Nephron (organoid): Measurements from ENCODE around the gene KCNK6.
"Not testable (repeated sequence)": the region's sequence is repeated elsewhere in the genome, so short reads cannot be mapped to it uniquely, and the experiment has no call there.

Experiments used
- H3K27ac Mint-ChIP-seq, 3 experiments: 2 replicates each; pipeline ENCODE4 v1.8.0; 2020; ENCODE audit warnings: mixed read lengths in 3 of 3, mild to moderate bottlenecking in 2 of 3, moderate library complexity in 1 of 3
- H3K27me3 Mint-ChIP-seq: 2 replicates; pipeline ENCODE4 v1.8.0; 2021; ENCODE audit warnings: low read depth, mild to moderate bottlenecking, moderate library complexity, mixed read lengths
- H3K36me3 Mint-ChIP-seq: 2 replicates; pipeline ENCODE4 v1.8.0; 2020; ENCODE audit warnings: low read depth, mixed read lengths
- H3K4me1 Mint-ChIP-seq: 2 replicates; pipeline ENCODE4 v1.8.0; 2020; ENCODE audit warnings: mixed read lengths
- H3K4me3 Mint-ChIP-seq, 3 experiments: 2 replicates each; pipeline ENCODE4 v1.8.0; 2020; ENCODE audit warnings: mild to moderate bottlenecking in 3 of 3, mixed read lengths in 3 of 3, moderate library complexity in 2 of 3
- H3K9me3 Mint-ChIP-seq: 2 replicates; pipeline ENCODE4 v1.8.0; 2020; ENCODE audit warnings: mixed read lengths
- CTCF ChIP-seq, 3 experiments: fragments of 200-600 bp; sonication (generic); IDR thresholded peaks; one replicate each; pipeline ENCODE4 v1.5.0; 2021; ENCODE audit warnings: antibody characterized with exemption in 3 of 3; ENCODE audit not compliant: unreplicated experiment in 3 of 3

The KCNK6 gene

GRCh38 chr19:38361633-38362075 lies 42.0 kb downstream of the KCNK6 start:
- H3K4me1 Mint-ChIP-seq, result no peaks in the 10 kb centered on the region
- peak in 2 of 3 experiments; percentile 15 to 42 for TF ChIP-seq CTCF (IDR thresholded peaks at IDR 0.05; ENCODE audit: unreplicated experiment in 3 of 3)

GRCh38 chr19:38362076-38362945 lies 42.7 kb downstream of the KCNK6 start:
- no peaks in the 10 kb centered on the region for H3K36me3 Mint-ChIP-seq
- TF ChIP-seq CTCF (IDR thresholded peaks at IDR 0.05; ENCODE audit: unreplicated experiment in 3 of 3), result no peak

More at GRCh38 chr19:38361633-38362075, 42.0 kb downstream of the KCNK6 start:
- no peak overlapping the region for H3K27ac Mint-ChIP-seq
- H3K9me3 Mint-ChIP-seq, result no peaks in the 10 kb centered on the region
- peaks cover 70% of the 10 kb centered on the region for H3K27me3 Mint-ChIP-seq
- peak overlapping the region; percentile 85 to 86 (median 85) for H3K4me3 Mint-ChIP-seq
- H3K36me3 Mint-ChIP-seq, result no peaks in the 10 kb centered on the region

DNA sequence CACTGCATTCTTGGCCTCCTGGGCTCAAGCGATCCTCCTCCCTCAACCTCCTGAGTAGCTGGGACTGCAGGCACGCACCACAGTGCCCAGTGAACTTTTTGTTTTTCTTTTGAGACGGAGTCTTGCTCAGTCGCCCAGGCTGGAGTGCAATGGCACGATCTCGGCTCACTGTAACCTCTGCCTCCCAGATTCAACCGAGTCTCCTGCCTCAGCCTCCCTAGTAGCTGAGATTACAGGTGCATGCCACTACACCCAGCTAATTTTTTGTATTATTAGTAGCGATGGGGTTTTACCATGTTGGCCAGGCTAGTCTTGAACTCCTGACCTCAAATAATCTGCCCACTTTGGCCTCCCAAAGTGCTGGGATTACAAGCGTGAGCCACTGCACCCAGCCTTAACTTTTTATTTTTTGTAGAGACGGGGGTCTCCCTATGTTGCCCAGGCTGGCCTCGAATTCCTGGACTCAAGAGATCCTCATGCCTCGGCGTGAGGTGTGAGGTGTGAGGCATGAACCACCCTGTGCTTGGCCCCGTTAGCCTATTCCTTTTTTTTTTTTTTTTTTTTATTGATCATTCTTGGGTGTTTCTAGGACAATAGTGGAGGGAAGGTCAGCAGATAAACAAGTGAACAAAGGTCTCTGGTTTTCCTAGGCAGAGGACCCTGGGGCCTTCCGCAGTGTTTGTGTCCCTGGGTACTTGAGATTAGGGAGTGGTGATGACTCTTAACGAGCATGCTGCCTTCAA lies 43.5 kb downstream of the KCNK6 start:
- not testable (repeated sequence) for H3K36me3 Mint-ChIP-seq, H3K27ac Mint-ChIP-seq, H3K4me1 Mint-ChIP-seq, H3K9me3 Mint-ChIP-seq
- Mint-ChIP-seq H3K4me3 (peak overlapping the region; percentile 66 to 86 (median 70)), H3K27me3 (peaks cover 61% of the 10 kb centered on the region)

More at GRCh38 chr19:38362076-38362945, 42.7 kb downstream of the KCNK6 start:
- Mint-ChIP-seq H3K27ac (no peak overlapping the region), H3K4me1 (no peaks in the 10 kb centered on the region), H3K9me3 (no peaks in the 10 kb centered on the region), H3K4me3 (peak overlapping the region; percentile 85 to 86 (median 85)), H3K27me3 (peaks cover 66% of the 10 kb centered on the region)

DNA sequence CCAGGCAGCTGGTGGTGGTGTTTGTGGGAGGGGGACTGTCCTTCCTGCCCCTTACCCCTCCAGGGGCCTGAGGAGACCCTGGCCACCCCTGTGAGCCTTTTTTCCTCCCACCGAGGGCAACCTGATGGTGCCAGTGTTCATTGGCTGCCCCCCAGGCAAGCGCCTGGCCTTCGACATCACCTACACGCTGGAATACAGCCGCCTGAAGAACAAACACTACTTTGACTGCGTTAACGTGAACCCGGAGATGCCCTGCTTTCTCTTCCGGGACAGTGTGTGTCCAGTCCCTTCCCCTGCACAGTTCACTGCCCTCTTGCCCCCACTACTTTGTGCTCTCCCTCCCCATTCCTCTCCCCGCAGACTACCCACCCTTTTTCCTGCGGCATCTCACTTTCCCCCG lies 47.4 kb downstream of the KCNK6 start:
- peaks cover 24% of the 10 kb centered on the region for H3K27me3 Mint-ChIP-seq
- no peaks in the 10 kb centered on the region for H3K9me3 Mint-ChIP-seq
- TF ChIP-seq CTCF (IDR thresholded peaks at IDR 0.05; ENCODE audit: unreplicated experiment in 3 of 3), result no peak
- no peak overlapping the region for H3K4me3 Mint-ChIP-seq
- no peaks in the 10 kb centered on the region for H3K36me3 Mint-ChIP-seq
- no peak overlapping the region for H3K27ac Mint-ChIP-seq
- no peaks in the 10 kb centered on the region for H3K4me1 Mint-ChIP-seq

GRCh38 chr19:38369584-38369983 lies 49.9 kb downstream of the KCNK6 start:
- Mint-ChIP-seq H3K4me3 (peak overlapping the region in 1 of 3 experiments; percentile 18), H3K27ac (no peak overlapping the region), H3K27me3 (peaks cover 5% of the 10 kb centered on the region), H3K4me1 (peaks cover under 1% of the 10 kb centered on the region), H3K36me3 (no peaks in the 10 kb centered on the region), H3K9me3 (no peaks in the 10 kb centered on the region)
- TF ChIP-seq CTCF (IDR thresholded peaks at IDR 0.05; ENCODE audit: unreplicated experiment in 3 of 3), result no peak

GRCh38 chr19:38370299-38370698 lies 50.7 kb downstream of the KCNK6 start:
- no peak for TF ChIP-seq CTCF (IDR thresholded peaks at IDR 0.05; ENCODE audit: unreplicated experiment in 3 of 3)
- Mint-ChIP-seq H3K4me3 (no peak overlapping the region), H3K9me3 (no peaks in the 10 kb centered on the region), H3K36me3 (peaks cover 2% of the 10 kb centered on the region), H3K4me1 (peaks cover 7% of the 10 kb centered on the region), H3K27me3 (peaks cover 5% of the 10 kb centered on the region), H3K27ac (no peak overlapping the region)
